NCI-H446 (cell line): ENCODE measurements around the gene ROMO1.
"Not testable (repeated sequence)": the region's sequence is repeated elsewhere in the genome, so short reads cannot be mapped to it uniquely, and the experiment has no call there.

Experiments used
- DNase-seq, 2 experiments: peaks; one replicate each; lab custom pipeline; 2025; lab: John Stamatoyannopoulos, UW

The ROMO1 gene

GRCh38 chr20:35711588-35712209 lies 12.5 kb downstream of the ROMO1 start:
- no peak for DNase-seq

GRCh38 chr20:35713120-35713519 lies 13.9 kb downstream of the ROMO1 start:
- DNase-seq, result not testable (repeated sequence)

- DNase-seq, result no peak
Observed at GRCh38 chr20:35714127-35714526, 14.9 kb downstream of the ROMO1 start.

- DNase-seq, result no peak
Observed at GRCh38 chr20:35715652-35716051, 16.4 kb downstream of the ROMO1 start.

- DNase-seq, result no peak
Observed at GRCh38 chr20:35716330-35716729, 17.1 kb downstream of the ROMO1 start.

- not testable (repeated sequence) for DNase-seq
Observed at GRCh38 chr20:35718321-35718720, 19.1 kb downstream of the ROMO1 start.

- no peak for DNase-seq
Observed at GRCh38 chr20:35718972-35719635, 19.9 kb downstream of the ROMO1 start.

- DNase-seq, result no peak
Observed at GRCh38 chr20:35719717-35720116, 20.5 kb downstream of the ROMO1 start.

- no peak for DNase-seq
Observed at GRCh38 chr20:35720165-35721123, 21.2 kb downstream of the ROMO1 start.

GRCh38 chr20:35721219-35721618 lies 22.0 kb downstream of the ROMO1 start:
- no peak for DNase-seq

GRCh38 chr20:35721621-35722020 lies 22.4 kb downstream of the ROMO1 start:
- DNase-seq, result no peak

GRCh38 chr20:35723275-35723639 lies 24.1 kb downstream of the ROMO1 start:
- not testable (repeated sequence) for DNase-seq

- DNase-seq, result not testable (repeated sequence)
Observed at GRCh38 chr20:35723652-35724320, 24.6 kb downstream of the ROMO1 start.

- DNase-seq, result no peak
Observed at GRCh38 chr20:35724321-35725230, 25.4 kb downstream of the ROMO1 start.

- no peak for DNase-seq
Observed at GRCh38 chr20:35726842-35727711, 27.9 kb downstream of the ROMO1 start.

- DNase-seq, result no peak
Observed at GRCh38 chr20:35729283-35729807, 30.1 kb downstream of the ROMO1 start.

GRCh38 chr20:35729836-35730582 lies 30.8 kb downstream of the ROMO1 start:
- DNase-seq, result no peak

- no peak for DNase-seq
Observed at GRCh38 chr20:35730583-35731468, 31.6 kb downstream of the ROMO1 start.
